HG02840 (cell line): Measurements from ENCODE around the gene SRL.
"Not testable (repeated sequence)": the region's sequence is repeated elsewhere in the genome, so short reads cannot be mapped to it uniquely, and the experiment has no call there.

Experiments
- ATAC-seq: cut with Tn5 transposase; IDR thresholded peaks from one replicate; pipeline ENCODE4 v1.9.1; 2021; ENCODE audit warnings: mild to moderate bottlenecking, moderate library complexity, moderate number of reproducible peaks; ENCODE audit not compliant: unreplicated experiment, low FRiP score

SRL gene

GRCh38 chr16:4261557-4262172 is 19.8 kb upstream of the SRL start:
- ATAC-seq = no peak

DNA sequence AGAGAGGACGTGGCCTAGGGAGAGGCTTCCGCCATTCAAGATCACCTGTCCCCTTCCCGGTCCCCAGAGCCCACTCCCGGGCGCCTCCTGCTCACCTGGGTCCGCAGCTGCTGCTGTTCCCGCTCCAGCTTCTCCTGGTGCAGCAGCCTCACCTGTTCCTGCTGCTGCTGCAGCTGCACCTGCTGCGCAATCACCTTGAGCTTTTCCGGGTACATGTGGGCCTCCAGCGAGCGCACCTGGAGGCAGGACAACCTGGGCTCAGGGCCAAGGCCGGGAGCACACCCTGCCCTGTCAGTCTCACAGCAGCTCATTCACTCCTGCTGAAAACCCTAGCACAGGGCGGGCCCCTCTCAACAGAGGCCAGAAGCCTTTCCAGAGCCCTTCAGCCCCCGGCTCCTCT is 18.5 kb upstream of the SRL start:
- ATAC-seq = no peak

- ATAC-seq = no peak
Observed at GRCh38 chr16:4257646-4258556, 16.0 kb upstream of the SRL start.

DNA sequence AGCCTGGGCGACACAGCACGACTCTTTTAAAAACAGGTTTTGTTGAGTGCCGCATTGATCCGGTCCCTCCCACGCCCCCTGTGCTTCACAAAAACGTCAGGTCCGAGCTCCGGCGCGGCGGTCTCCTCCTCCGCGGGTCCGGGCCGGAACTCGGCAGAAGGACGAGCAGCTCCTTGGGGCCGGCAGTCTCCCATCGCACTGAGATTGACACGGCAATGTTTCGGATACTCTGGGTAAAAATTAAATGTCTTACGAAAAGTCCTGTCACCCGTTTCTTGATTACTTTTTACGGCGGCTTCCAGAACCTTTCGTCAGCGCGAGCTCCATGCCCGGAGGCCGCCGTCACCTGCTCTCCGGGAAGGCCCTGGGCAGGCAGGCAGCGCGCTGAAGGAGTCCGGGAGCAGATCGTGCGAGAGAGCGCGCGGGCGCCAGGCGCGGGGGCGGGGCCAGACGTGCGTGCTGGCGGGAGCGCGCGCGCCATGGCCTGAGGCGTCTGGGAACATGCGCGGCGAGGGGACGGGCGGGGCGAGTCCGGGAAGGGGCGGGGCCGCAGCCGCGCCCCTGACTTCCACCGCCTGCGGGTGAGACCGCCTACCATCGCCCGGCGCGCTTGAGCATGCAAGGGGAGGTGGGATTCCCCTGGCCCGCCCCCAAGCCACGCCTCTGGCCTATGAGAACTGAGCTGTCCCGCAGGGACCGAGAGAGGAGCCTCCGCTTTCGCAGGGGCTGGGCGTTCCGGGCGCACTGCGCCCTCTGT is 11.7 kb upstream of the SRL start:
- peak; percentile 93 for ATAC-seq

- not testable (repeated sequence) for ATAC-seq
Observed at GRCh38 chr16:4253012-4253393, 11.1 kb upstream of the SRL start.

DNA sequence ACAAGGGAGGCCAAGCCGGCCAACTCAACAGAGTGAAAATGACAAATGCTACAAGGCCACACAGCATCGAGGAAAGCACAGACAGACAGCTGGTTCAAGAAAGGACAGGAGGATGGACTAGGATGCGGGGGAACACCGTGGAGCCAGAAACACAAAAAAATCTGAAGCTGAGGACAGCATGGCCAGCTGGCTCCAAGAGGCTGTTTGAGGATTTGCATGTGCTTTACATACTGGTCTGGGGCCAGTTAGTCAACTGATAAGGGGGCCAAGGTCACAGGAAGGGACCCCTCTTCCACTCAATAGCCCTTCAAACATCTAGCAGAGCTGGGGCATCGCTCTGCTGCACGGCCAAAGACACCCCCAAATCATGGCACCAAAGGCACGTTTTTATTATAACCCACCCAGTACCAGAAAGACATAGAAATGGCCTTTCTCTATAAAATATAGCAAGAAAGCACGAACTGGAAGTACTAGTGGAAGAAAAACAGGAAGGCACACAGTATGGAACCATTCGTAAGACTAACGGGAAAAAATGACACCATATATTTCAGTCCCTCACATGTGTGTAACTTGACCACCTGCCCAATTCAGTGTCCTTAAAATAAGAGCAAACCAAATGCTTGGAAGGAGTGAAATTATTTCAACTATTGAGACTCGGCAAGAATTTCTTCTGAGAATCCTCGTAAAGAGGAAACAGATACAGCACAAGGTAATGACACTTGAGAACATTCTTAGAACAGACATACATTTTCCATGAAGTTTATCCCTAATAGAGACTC is 7.8 kb upstream of the SRL start:
- no peak for ATAC-seq

GRCh38 chr16:4247460-4247784 is 5.5 kb upstream of the SRL start:
- ATAC-seq = no peak

DNA sequence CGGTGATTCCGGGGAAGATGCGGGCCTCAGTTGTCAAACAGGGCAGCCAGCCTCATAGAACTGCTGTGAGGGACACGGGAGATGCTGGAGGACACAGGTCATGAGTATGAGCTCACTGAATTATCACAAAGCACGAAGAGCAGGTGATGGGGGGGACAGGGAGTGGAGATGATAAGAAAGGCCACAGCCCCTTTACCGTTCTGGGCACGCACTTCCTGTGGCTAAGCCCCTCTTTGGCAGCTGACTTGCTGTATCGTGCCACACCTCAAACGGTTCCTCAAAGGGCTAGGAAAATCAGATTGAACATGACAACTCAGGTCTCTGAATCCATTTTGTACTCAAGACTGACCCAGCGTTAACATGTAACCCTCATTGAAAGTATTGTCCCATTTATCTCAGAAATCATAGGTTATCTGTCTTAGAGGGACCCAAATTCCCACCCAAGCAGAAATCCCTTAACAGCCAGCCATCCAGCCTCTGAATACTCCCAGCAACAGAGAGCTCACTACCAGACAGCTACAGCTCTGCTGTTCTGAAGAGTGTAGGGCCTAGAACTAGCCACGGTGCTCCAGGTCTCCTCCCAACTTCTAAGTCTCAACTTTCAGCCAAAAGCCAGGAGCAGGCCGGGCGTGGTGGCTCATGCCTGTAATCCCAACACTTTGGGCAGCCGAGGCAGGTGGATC is 5.0 kb upstream of the SRL start:
- ATAC-seq = no peak

DNA sequence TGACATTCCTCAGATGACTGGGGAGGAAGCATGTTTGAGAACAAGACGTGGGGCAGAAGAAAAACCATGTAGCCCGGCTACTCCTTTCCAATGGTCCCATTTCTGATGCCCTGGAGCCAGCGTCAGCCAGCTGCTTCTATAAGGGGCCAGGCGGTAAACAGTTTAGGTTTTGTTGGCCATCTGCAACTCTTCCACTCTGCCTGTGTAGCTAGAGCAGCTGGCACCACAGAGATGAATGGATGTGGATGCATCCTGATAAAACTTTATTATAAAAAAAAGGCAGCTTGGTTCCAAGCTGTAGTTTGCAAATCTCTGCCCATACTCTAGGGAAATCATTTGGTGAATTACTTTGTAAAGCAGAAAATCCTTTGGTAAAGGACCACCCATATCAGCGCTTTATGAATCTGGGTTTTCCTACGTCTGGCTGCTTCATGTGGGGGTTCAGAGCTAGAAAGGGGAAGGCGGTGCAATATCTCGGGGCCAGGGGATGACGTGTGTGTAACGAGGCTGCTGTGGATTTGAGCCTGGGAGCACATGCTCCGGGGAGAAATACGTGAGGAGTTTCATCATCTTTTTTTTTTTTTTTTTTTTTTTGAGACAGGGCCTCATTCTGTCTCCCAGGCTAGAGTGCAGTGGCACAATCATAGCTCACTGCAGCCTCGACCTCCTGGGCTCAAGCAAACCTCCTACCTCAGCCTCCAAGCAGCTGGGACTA is 3.4 kb upstream of the SRL start:
- no peak for ATAC-seq

- no peak for ATAC-seq
Observed at GRCh38 chr16:4244254-4245076, 2.6 kb upstream of the SRL start.

GRCh38 chr16:4241258-4241927 is 487 bp downstream of the SRL start:
- no peak for ATAC-seq

DNA sequence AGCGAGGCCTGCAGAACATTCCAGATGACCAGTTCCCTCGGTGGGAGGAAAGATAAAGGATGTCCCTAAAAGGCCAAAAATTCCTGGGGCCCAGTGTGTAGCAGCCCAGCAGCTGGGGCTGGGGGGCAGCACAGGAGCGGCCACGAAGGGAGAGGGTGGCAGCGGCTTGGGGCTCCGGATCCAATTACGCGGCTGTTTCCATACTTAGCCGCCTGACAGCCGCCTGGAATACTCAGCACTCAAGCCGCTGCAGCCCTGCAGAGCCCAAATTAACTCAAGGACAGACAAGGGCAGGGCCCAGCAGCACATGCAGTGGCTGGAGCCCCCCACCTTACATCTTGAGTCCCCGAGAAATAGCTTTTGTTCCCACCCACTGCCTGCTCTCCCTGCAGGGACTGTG is 1.3 kb downstream of the SRL start:
- ATAC-seq = no peak

DNA sequence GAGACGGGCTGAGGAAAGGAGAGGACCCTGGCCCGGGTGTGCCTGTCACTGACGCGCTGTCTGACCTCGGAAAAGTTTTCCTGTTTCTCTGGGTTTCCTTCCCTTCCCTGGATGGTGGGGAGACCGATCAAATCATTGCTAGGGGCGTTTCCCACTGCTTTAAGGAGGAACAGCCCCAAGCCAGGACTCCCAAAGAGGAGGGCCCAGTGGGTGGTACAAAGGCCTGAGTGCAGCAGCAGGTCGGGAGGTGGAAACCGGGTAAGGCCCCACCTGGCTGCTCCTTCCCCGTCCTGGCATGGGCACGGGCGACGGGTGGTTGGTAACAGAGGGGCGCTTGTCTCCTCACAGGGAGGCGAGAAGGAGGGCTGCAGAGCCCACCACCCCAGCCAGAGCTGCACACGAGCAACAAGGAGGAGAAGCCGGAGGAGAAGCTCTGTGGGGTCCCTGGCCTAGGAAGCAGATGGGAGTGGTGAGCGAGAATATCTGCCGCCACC is 2.2 kb downstream of the SRL start:
- no peak for ATAC-seq

DNA sequence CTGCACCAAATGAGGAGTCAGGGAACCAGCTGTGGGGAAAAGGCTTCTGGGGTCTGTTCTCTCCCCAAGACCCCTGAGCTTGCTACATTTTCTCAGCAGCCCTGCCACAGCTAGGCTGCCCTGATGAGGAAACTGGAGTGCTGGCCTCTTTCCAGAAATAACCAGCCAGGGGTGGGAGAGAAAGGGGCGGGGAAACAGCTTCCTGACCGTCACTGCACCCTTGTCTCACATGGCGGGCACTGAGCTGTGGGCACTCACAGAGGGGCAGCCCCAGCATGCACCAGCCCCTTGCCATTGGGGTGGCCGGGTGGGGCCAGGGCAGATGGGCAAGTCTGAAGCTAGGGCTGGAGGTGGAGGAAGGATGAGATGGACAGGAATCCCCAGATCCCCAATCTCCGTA is 2.9 kb downstream of the SRL start:
- ATAC-seq = no peak

DNA sequence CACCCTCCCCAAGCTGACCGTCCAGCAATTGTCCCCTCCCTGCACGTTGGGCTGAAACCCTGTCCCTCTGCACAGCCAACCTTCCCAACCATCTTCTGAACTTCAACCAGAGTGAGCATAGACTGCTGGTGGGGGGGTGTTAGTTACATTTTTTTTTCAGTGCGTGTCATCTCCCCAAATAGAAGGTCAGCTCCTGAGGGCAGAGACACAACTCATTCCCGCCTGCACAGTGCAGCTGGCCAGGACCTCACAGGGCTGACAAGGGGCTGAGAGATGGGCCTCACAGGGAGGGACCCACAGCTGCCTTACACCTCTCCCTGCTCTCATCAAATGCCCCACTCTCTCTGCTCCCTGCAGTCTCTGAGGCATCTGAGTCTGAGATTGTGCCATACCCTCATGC is 8.4 kb downstream of the SRL start:
- ATAC-seq = no peak

GRCh38 chr16:4232541-4233386 is 9.1 kb downstream of the SRL start:
- ATAC-seq = no peak

GRCh38 chr16:4231886-4232285 is 10.0 kb downstream of the SRL start:
- no peak for ATAC-seq
